ENCODE results near the gene BMP5.

BMP5 gene

DNA sequence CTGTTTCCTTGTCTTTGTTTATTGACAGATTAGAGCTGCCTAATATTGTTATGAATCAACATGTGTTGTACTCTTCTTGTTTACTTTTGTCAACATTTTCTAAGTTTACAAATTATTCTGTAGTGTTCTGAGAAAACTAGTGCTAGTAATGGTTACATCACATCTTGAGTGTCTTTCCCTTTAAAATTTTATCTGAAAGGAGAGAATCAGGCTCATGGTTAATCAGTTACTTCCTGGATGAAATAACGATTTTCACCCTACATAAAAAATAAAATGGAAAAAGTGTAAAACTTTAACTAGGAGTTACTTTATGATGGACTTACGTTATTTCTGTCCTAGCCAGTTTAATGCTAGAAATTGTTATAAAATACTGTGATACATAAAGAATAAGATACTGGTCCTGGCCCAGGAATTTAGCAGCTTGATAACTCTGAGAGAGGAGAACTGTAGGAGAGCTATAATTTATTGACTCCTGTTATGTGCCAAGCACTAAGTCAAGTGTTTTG, 26.4 kb upstream of the BMP5 start:
- no peak overlapping the region for H3K27ac ChIP-seq (ENCODE audit: low read depth, low read length, severe bottlenecking)
- 100% methylated on average over 1 of the region's 2 CpGs; no CpG with 5 or more reads in 1 of the 2 experiments for WGBS, 2 experiments (ENCODE audit: insufficient coverage in 2 of 2)
- H3K4me3 ChIP-seq (ENCODE audit: extremely low read depth, insufficient read depth, low read length, poor library complexity, severe bottlenecking): no peak overlapping the region
- H3K4me1 ChIP-seq (ENCODE audit: control insufficient read depth, insufficient read depth, low read length, poor library complexity, severe bottlenecking): peaks cover 8% of the 10 kb centered on the region
- H3K9me3 ChIP-seq (ENCODE audit: control insufficient read depth, low read length): no peaks in the 10 kb centered on the region
- no peaks in the 10 kb centered on the region for H3K36me3 ChIP-seq (ENCODE audit: control insufficient read depth, insufficient read depth, low read length)

DNA sequence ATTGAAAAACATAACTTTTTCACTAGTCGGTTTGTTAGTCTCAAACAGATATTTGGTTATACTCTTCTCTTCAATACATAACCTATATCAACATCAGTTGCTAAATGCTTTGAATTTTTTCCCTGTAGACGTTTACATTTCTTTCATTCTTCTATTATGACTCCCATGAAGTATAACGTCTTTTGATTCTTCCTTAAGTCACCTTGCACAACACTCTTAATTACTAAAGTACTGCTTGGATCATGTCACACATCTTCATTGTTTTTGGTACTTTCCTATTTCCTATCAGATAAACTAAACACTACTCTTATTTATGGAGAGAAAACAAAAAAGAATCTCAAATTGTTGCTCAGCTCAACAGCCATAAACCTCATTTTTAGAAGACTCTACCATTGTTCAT, 23.0 kb upstream of the BMP5 start:
- 78 to 81% methylated on average over 2 to 3 of the region's 3 CpGs for WGBS, 2 experiments (ENCODE audit: insufficient coverage in 2 of 2)
- Histone ChIP-seq H3K4me3 (ENCODE audit: extremely low read depth, insufficient read depth, low read length, poor library complexity, severe bottlenecking) (no peak overlapping the region), H3K36me3 (ENCODE audit: control insufficient read depth, insufficient read depth, low read length) (no peaks in the 10 kb centered on the region), H3K9me3 (ENCODE audit: control insufficient read depth, low read length) (no peaks in the 10 kb centered on the region), H3K4me1 (ENCODE audit: control insufficient read depth, insufficient read depth, low read length, poor library complexity, severe bottlenecking) (peaks cover 8% of the 10 kb centered on the region), H3K27ac (ENCODE audit: low read depth, low read length, severe bottlenecking) (peak overlapping the region; percentile 52)

DNA sequence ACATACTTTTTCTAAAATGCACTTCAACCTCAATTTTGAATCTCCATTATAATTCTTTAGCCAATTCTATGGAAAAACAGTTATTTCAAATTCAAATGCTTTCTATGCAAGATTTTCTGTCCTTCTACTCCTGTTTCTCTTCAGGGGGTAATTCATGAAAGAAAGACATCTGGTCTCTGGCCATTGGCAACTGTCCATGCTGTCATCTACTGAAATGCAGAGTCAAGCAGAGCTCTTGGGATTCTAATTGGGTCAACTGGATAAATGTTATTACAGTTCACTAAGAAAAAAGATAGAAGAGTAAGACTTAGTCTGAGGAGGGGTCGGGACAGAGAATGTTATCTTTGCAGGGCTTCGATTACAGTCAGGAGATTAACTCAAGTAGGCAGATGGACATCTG, 22.0 kb upstream of the BMP5 start:
- Histone ChIP-seq H3K36me3 (ENCODE audit: control insufficient read depth, insufficient read depth, low read length) (no peaks in the 10 kb centered on the region), H3K27ac (ENCODE audit: low read depth, low read length, severe bottlenecking) (no peak overlapping the region), H3K4me3 (ENCODE audit: extremely low read depth, insufficient read depth, low read length, poor library complexity, severe bottlenecking) (no peak overlapping the region), H3K4me1 (ENCODE audit: control insufficient read depth, insufficient read depth, low read length, poor library complexity, severe bottlenecking) (peaks cover 8% of the 10 kb centered on the region), H3K9me3 (ENCODE audit: control insufficient read depth, low read length) (no peaks in the 10 kb centered on the region)
- WGBS, 2 experiments (ENCODE audit: insufficient coverage in 2 of 2): 69% methylated on average over 2 of the region's 2 CpGs; no CpG with 5 or more reads in 1 of the 2 experiments

DNA sequence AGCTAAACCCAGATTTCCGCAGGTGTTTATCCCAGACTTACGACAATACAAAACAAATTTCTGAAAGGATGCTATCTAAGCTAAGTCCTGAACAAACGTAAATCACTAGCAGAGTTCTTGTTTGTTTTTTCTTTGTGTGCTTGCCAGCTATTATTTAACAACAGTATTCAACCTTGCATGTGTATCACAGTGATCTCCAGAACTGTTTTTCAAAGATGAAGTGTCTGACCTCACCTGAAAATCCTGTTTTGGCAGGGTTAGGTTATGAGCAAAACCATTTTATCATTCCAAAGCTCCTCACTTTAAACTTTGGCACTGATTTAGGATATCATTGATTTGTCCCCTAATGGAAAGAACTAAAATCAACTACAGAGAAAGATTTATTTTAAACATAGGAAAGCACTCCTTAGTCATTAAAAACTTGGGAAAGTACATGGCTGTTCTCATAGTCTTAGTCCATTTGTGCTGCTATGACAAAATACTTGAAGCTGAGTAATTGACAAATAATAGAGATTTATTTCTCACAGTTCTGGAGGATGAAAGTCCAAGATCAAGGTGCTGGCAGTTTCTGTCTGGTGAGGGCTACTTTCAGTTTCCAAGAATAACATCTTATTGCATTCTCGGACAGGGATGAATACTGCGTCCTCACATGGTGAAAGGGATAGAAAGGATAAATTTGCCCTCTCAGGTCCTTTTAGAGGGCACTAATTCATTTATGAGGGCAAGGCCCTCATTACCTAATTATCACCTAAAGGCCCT, 20.8 kb upstream of the BMP5 start:
- H3K4me3 ChIP-seq (ENCODE audit: extremely low read depth, insufficient read depth, low read length, poor library complexity, severe bottlenecking): no peak overlapping the region
- H3K36me3 ChIP-seq (ENCODE audit: control insufficient read depth, insufficient read depth, low read length): no peaks in the 10 kb centered on the region
- no peak overlapping the region for H3K27ac ChIP-seq (ENCODE audit: low read depth, low read length, severe bottlenecking)
- no peaks in the 10 kb centered on the region for H3K9me3 ChIP-seq (ENCODE audit: control insufficient read depth, low read length)
- H3K4me1 ChIP-seq (ENCODE audit: control insufficient read depth, insufficient read depth, low read length, poor library complexity, severe bottlenecking): peaks cover 8% of the 10 kb centered on the region
- no CpG with 5 or more reads among the region's 5 CpGs for WGBS, 2 experiments (ENCODE audit: insufficient coverage in 2 of 2)

DNA sequence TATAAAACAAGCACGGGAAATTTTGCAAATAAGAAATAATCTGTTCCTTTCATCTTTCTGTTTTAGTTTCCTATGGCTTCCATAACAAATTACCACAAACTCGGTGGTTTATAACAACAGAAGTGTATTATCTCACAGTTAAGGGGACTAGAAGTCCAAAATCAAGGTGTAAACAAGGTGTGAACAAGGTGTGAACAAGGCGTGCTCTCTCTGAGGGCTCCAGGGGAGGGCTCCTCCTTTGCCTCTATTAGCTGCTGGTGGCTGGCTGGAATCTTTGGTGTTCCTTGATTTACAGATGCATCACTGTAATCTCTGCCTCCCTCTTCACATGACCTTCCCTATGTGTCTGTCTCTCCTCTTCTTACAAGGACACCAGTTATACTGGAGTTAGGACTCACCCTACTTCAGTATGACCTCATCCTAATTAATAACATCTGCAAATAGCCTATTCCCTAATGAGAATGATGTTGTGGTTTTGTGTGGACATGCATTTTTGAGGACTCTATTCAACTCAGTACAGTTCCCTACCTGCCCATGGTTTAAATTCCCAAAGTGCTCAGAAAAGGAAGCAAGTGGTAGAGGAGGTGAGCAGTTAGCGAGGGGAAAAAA, 17.5 kb upstream of the BMP5 start:
- 89 to 100% methylated on average over 1 to 2 of the region's 4 CpGs for WGBS, 2 experiments (ENCODE audit: insufficient coverage in 2 of 2)
- no peak overlapping the region for H3K27ac ChIP-seq (ENCODE audit: low read depth, low read length, severe bottlenecking)
- no peak overlapping the region for H3K4me3 ChIP-seq (ENCODE audit: extremely low read depth, insufficient read depth, low read length, poor library complexity, severe bottlenecking)
- no peaks in the 10 kb centered on the region for H3K36me3 ChIP-seq (ENCODE audit: control insufficient read depth, insufficient read depth, low read length)
- H3K4me1 ChIP-seq (ENCODE audit: control insufficient read depth, insufficient read depth, low read length, poor library complexity, severe bottlenecking): no peaks in the 10 kb centered on the region
- H3K9me3 ChIP-seq (ENCODE audit: control insufficient read depth, low read length): no peaks in the 10 kb centered on the region

DNA sequence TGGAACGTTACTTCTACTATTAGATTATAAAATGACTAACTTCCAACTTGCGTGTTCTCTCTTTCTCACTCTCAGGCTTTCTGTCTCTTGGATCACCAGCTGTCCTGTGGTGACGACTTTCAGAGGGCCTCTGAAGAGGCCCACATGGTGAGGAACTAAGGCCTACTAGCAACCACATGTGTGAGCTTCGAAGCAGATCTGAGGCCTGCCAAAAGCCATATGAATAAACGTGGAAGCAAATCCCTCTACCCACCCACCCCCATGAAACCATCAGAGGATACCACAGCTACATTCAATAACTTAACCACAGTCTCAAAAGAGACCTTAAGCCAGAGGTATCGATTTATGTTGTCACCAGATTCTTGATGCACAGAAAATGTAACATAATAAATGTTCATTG, 13.5 kb upstream of the BMP5 start:
- WGBS, 2 experiments (ENCODE audit: insufficient coverage in 2 of 2): 86 to 90% methylated on average over 3 to 4 of the region's 6 CpGs
- H3K4me3 ChIP-seq (ENCODE audit: extremely low read depth, insufficient read depth, low read length, poor library complexity, severe bottlenecking): no peak overlapping the region
- H3K9me3 ChIP-seq (ENCODE audit: control insufficient read depth, low read length): no peaks in the 10 kb centered on the region
- no peaks in the 10 kb centered on the region for H3K36me3 ChIP-seq (ENCODE audit: control insufficient read depth, insufficient read depth, low read length)
- H3K4me1 ChIP-seq (ENCODE audit: control insufficient read depth, insufficient read depth, low read length, poor library complexity, severe bottlenecking): no peaks in the 10 kb centered on the region
- H3K27ac ChIP-seq (ENCODE audit: low read depth, low read length, severe bottlenecking): no peak overlapping the region

DNA sequence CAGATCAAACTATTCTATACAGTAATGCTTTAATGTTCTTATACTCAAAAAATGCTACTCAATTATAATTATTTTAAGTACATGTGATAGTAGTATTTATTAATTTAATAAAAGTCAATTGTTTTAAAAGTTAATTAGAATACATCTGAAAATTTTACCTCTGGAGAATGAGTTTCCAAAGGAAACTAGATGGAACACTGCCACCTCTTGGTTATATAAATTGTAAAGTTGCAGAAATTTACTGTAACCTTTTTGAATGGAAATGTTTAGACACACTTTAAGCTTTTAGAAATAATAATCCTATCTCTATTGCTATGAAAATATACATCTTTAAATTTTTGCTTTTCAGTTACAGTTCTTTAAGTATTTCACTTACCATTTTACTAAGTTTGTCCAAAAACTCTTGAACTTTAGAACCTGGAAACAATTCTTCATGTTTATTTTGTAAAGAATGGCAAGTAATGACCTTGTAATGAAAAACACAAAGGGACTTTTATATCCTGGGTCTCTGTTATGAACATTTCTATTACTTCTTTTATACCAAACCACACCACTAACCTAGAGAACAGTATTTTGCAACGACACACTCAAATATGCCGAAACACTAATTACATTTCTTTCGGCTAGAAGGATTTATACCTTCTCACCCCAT, 10.9 kb upstream of the BMP5 start:
- Histone ChIP-seq H3K4me3 (ENCODE audit: extremely low read depth, insufficient read depth, low read length, poor library complexity, severe bottlenecking) (no peak overlapping the region), H3K4me1 (ENCODE audit: control insufficient read depth, insufficient read depth, low read length, poor library complexity, severe bottlenecking) (peaks cover 16% of the 10 kb centered on the region), H3K27ac (ENCODE audit: low read depth, low read length, severe bottlenecking) (no peak overlapping the region), H3K9me3 (ENCODE audit: control insufficient read depth, low read length) (no peaks in the 10 kb centered on the region), H3K36me3 (ENCODE audit: control insufficient read depth, insufficient read depth, low read length) (no peaks in the 10 kb centered on the region)
- no CpG with 5 or more reads among the region's 3 CpGs for WGBS, 2 experiments (ENCODE audit: insufficient coverage in 2 of 2)

DNA sequence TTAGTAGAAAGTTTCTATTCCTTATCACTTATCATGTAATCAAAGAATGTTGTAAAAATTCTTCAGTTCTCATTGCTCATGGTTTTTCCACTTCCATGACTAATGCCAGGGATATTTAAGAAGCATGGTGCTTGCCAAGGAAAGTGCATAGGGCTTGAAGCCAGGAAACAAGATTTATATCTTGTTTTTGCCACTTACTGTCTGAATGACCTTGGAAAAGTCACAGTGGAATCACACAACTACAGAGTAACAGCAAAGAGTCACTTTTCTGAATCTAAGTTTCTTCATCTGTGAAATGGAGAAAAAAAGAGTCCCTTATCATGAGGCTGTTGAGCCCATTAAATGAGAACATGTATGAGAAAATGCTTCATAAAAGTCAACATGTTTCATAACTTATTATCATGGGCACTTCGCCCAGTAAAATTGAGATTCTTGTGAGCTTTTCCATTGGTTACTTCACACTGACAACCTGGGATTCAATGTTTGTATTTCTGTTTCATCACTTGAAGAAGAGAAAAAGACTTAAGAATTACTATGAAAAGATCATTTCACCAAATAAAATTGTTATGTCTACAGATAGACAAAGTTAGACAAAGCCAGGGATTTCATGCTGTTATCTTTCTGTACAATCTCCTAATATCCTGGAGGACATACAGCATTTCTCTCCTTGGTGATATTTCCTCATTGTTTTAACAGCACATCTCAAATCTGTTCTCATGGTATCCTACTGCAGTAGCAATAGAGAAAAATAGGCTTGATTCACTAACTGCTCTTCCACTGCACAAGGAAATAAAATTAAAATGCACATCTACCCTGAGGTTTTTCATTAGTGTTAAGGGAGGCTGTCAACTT, 7.6 kb upstream of the BMP5 start:
- Histone ChIP-seq H3K9me3 (ENCODE audit: control insufficient read depth, low read length) (no peaks in the 10 kb centered on the region), H3K4me3 (ENCODE audit: extremely low read depth, insufficient read depth, low read length, poor library complexity, severe bottlenecking) (no peak overlapping the region), H3K4me1 (ENCODE audit: control insufficient read depth, insufficient read depth, low read length, poor library complexity, severe bottlenecking) (peaks cover 16% of the 10 kb centered on the region), H3K36me3 (ENCODE audit: control insufficient read depth, insufficient read depth, low read length) (no peaks in the 10 kb centered on the region), H3K27ac (ENCODE audit: low read depth, low read length, severe bottlenecking) (peak overlapping the region; percentile 4)
- WGBS, 2 experiments (ENCODE audit: insufficient coverage in 2 of 2): 100% methylated on average over 1 of the region's 1 CpG; no CpG with 5 or more reads in 1 of the 2 experiments

DNA sequence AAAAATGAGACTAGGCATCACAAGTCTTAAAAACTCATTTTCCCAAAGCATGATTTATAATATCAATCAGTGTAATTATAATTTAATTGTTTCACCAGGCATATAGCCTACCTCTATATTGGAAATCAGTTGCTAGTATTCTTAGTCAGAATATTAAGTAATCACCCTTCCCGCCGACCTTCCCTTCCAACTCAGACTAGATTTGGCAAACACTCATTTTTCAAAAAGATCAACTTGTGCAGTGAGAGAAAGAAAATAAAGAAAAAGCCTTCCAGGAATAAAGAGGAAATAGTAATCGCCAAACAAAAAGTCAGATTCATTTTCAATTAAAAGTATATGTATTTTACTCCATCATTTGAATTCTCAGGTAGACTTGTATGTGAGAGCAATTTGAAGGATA, 1.9 kb upstream of the BMP5 start:
- Histone ChIP-seq H3K36me3 (ENCODE audit: control insufficient read depth, insufficient read depth, low read length) (no peaks in the 10 kb centered on the region), H3K4me3 (ENCODE audit: extremely low read depth, insufficient read depth, low read length, poor library complexity, severe bottlenecking) (no peak overlapping the region), H3K27ac (ENCODE audit: low read depth, low read length, severe bottlenecking) (no peak overlapping the region), H3K4me1 (ENCODE audit: control insufficient read depth, insufficient read depth, low read length, poor library complexity, severe bottlenecking) (peaks cover 18% of the 10 kb centered on the region), H3K9me3 (ENCODE audit: control insufficient read depth, low read length) (no peaks in the 10 kb centered on the region)
- whole genome bisulfite sequencing, 2 experiments (ENCODE audit: insufficient coverage in 2 of 2): no CpG with 5 or more reads among the region's 3 CpGs

DNA sequence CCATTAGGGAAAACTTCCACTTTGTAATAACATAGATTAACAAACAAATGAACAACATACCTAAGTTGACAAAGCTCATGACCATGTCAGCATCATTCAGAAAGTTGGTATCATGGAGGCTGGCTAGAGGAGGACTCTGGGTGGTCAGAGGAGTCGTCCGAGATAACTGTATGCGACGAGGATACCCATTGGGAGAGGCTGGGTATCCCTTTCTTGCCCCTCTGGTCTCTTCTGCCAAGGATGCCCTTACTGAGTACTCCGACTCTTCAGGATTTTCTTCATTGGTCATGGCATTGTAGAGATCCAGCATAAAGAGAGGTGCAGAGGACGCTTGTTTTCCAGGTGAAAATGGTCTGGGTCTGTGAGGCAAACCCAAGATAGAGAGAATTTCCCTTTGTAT, 1.1 kb downstream of the BMP5 start:
- peak overlapping the region; percentile 63 for H3K27ac ChIP-seq (ENCODE audit: low read depth, low read length, severe bottlenecking)
- peak overlapping the region; percentile 33 for H3K4me3 ChIP-seq (ENCODE audit: extremely low read depth, insufficient read depth, low read length, poor library complexity, severe bottlenecking)
- no peaks in the 10 kb centered on the region for H3K9me3 ChIP-seq (ENCODE audit: control insufficient read depth, low read length)
- H3K4me1 ChIP-seq (ENCODE audit: control insufficient read depth, insufficient read depth, low read length, poor library complexity, severe bottlenecking): peaks cover 22% of the 10 kb centered on the region
- no peaks in the 10 kb centered on the region for H3K36me3 ChIP-seq (ENCODE audit: control insufficient read depth, insufficient read depth, low read length)
- WGBS, 2 experiments (ENCODE audit: insufficient coverage in 2 of 2): 71 to 87% methylated on average over 6 of the region's 6 CpGs
